ENCODE data around the gene ZNF646. TPM values are rescaled to one million over a fixed set of nuclear protein-coding genes. Genes with fewer than 3 reads are reported as not detected.

ZNF646 gene
- total RNA-seq, 4 donors from 2014 or later, result 8.1 to 18.0 (median 11.9) TPM

- no peak for TF ChIP-seq CTCF (IDR thresholded peaks at IDR 0.05)
- DNase-seq (ENCODE audit: low spot score), result no peak
- ATAC-seq (ENCODE audit: low FRiP score), result no peak
Measured at GRCh38 chr16:31083981-31084380, 9.8 kb downstream of the ZNF646 start.

GRCh38 chr16:31084584-31085302 is 10.5 kb downstream of the ZNF646 start:
- no peak for DNase-seq (ENCODE audit: low spot score)
- ATAC-seq (ENCODE audit: low FRiP score), result no peak
- TF ChIP-seq CTCF (IDR thresholded peaks at IDR 0.05), result no peak

GRCh38 chr16:31085411-31085810 is 11.2 kb downstream of the ZNF646 start:
- no peak for TF ChIP-seq CTCF (IDR thresholded peaks at IDR 0.05)
- DNase-seq (ENCODE audit: low spot score) (no peak), ATAC-seq (ENCODE audit: low FRiP score) (no peak)

GRCh38 chr16:31085873-31086628 is 11.8 kb downstream of the ZNF646 start:
- DNase-seq (ENCODE audit: low spot score), result no peak
- no peak for TF ChIP-seq CTCF (IDR thresholded peaks at IDR 0.05)
- ATAC-seq (ENCODE audit: low FRiP score), result no peak

- TF ChIP-seq CTCF (IDR thresholded peaks at IDR 0.05), result no peak
- DNase-seq (ENCODE audit: low spot score) (no peak), ATAC-seq (ENCODE audit: low FRiP score) (no peak)
Measured at GRCh38 chr16:31086629-31086906, 12.3 kb downstream of the ZNF646 start.

- TF ChIP-seq CTCF (IDR thresholded peaks at IDR 0.05), result no peak
- no peak for DNase-seq (ENCODE audit: low spot score)
- ATAC-seq (ENCODE audit: low FRiP score), result no peak
Measured at GRCh38 chr16:31087481-31087880, 13.3 kb downstream of the ZNF646 start.

GRCh38 chr16:31087971-31088370 is 13.7 kb downstream of the ZNF646 start:
- TF ChIP-seq CTCF (IDR thresholded peaks at IDR 0.05), result no peak
- ATAC-seq (ENCODE audit: low FRiP score) (no peak), DNase-seq (ENCODE audit: low spot score) (no peak)

All from omental fat pad (tissue), 4 donors.